Measurements from ENCODE around the gene BUB3. TPM values are rescaled to one million over a fixed set of nuclear protein-coding genes. Genes with fewer than 3 reads are reported as not detected.

Gene BUB3
- total RNA-seq, 3 donors from 2014 or later (not counting 1 experiment from before 2014, with no cell fraction given), result 122 to 145 (median 125) TPM

DNA sequence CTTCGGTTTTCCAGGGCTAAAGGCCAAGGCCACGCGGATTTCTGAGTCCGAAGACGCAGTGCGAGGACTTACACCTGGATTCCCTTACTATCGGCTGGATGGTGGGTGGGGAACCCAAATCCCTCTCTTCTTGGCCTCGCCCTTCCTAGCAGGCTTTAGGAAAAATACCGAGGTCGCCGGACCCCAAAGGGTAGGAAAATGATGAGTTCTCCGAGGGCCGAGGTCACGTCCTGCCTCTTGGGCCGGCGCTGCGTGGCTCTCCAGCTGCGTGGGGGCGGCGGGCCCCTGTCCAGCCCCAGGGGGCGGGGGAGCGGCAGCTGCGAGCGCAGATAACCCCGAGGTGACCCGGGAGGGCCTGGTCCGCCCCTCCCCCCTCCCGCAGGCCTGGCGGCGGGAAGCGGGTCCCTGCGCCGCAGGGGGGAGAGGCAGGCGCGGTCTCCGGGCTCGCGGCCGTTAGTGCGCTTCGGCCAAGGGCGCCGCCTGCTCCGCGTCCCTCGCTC lies 19.2 kb upstream of the BUB3 start:
- ATAC-seq (no peak), DNase-seq (no peak)
- TF ChIP-seq, protein P1, sequence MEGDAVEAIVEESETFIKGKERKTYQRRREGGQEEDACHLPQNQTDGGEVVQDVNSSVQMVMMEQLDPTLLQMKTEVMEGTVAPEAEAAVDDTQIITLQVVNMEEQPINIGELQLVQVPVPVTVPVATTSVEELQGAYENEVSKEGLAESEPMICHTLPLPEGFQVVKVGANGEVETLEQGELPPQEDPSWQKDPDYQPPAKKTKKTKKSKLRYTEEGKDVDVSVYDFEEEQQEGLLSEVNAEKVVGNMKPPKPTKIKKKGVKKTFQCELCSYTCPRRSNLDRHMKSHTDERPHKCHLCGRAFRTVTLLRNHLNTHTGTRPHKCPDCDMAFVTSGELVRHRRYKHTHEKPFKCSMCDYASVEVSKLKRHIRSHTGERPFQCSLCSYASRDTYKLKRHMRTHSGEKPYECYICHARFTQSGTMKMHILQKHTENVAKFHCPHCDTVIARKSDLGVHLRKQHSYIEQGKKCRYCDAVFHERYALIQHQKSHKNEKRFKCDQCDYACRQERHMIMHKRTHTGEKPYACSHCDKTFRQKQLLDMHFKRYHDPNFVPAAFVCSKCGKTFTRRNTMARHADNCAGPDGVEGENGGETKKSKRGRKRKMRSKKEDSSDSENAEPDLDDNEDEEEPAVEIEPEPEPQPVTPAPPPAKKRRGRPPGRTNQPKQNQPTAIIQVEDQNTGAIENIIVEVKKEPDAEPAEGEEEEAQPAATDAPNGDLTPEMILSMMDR (IDR thresholded peaks at IDR 0.05), result no peak
- Histone ChIP-seq H3K36me3 (ENCODE audit: control insufficient read depth, insufficient read depth, low read length) (no peaks in the 10 kb centered on the region), H3K27me3 (ENCODE audit: control insufficient read depth, insufficient read depth, low read length) (peaks cover 56% of the 10 kb centered on the region), H3K4me3 (ENCODE audit: low read length) (no peak overlapping the region), H3K4me1 (ENCODE audit: control insufficient read depth, insufficient read depth, low read length) (peaks cover 40% of the 10 kb centered on the region), H3K9me3 (ENCODE audit: control insufficient read depth, insufficient read depth, low read length) (peaks cover 6% of the 10 kb centered on the region), H3K27ac (ENCODE audit: low read length) (no peak overlapping the region)
- WGBS (ENCODE audit: insufficient coverage), result 9% methylated on average over 46 of the region's 46 CpGs
- Mint-ChIP-seq H3K36me3 (no peaks in the 10 kb centered on the region), H3K27ac (no peak overlapping the region), H3K4me1 (peaks cover 20 to 28% of the 10 kb centered on the region in 2 donors), H3K9me3 (no peaks in the 10 kb centered on the region), H3K4me3 (no peak overlapping the region), H3K27me3 (ENCODE audit: low read depth in 2 of 2) (peaks cover 63 to 76% of the 10 kb centered on the region in 2 donors)
- intact Hi-C loops (cut with micrococcal nuclease), result loop anchor here (10.0 kb wide), 1 partner anchor 830 kb away; no protein-coding TSS in a partner anchor

GRCh38 chr10:123135415-123136141 lies 18.6 kb upstream of the BUB3 start, which contains the start of gene HMX3:
Gene HMX3 (plus strand): TSS chr10:123135970. CDS start chr10:123136051, 81 bp downstream.
- H3K4me3 Mint-ChIP-seq, result peak within 1 kb of the TSS; percentile 77
- Histone ChIP-seq H3K4me3 (ENCODE audit: low read length) (peak within 1 kb of the TSS; percentile 8), H3K9me3 (ENCODE audit: control insufficient read depth, insufficient read depth, low read length) (peaks cover 6% of the 10 kb centered on the region), H3K36me3 (ENCODE audit: control insufficient read depth, insufficient read depth, low read length) (no peaks in the 10 kb centered on the region), H3K27ac (ENCODE audit: low read length) (no peak within 1 kb of the TSS), H3K4me1 (ENCODE audit: control insufficient read depth, insufficient read depth, low read length) (peaks cover 40% of the 10 kb centered on the region), H3K27me3 (ENCODE audit: control insufficient read depth, insufficient read depth, low read length) (peaks cover 62% of the 10 kb centered on the region)
- DNase-seq (peak in 1 of 2 donors; percentile 64), ATAC-seq (peak in 2 of 3 donors; percentile 45 to 50)
- intact Hi-C loops (cut with micrococcal nuclease), result loop anchor here (10.0 kb wide), 1 partner anchor 829 kb away; no protein-coding TSS in a partner anchor
- peaks cover 20 to 28% of the 10 kb centered on the region in 2 donors for H3K4me1 Mint-ChIP-seq
- H3K27me3 Mint-ChIP-seq (ENCODE audit: low read depth in 2 of 2), result peaks cover 64 to 76% of the 10 kb centered on the region in 2 donors
- TF ChIP-seq, protein P1 (IDR thresholded peaks at IDR 0.05), result no peak
- H3K9me3 Mint-ChIP-seq, result no peaks in the 10 kb centered on the region
- no peaks in the 10 kb centered on the region for H3K36me3 Mint-ChIP-seq
- WGBS (ENCODE audit: insufficient coverage), result 3% methylated on average over 68 of the region's 76 CpGs
- H3K27ac Mint-ChIP-seq, result peak within 1 kb of the TSS in 1 of 2 donors; percentile 31

DNA sequence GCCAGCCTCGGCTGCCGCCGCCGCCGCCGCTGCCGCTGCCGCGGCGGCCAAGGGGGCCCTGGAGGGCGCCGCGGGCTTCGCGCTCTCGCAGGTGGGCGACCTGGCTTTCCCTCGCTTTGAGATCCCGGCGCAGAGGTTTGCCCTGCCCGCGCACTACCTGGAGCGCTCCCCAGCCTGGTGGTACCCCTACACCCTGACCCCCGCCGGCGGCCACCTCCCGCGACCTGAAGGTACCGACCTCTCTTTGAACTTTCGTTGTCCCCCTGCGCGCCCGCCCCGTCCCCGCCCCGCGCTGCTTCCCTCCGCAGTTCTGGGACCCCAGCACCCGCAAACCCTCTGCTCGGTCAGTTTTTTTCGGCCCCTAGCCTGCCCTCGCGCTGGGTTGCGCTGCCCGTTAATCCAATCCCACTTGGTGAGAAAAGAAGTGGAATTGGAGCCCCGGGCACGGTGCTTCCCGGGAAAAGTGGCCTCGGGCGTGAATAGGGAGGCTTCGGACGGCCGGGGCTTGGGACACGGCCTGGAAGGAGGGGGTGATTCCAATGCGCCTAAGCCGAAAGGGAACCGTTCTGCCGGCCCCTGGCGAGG lies 17.9 kb upstream of the BUB3 start:
- TF ChIP-seq, protein P1 (IDR thresholded peaks at IDR 0.05), result no peak
- Mint-ChIP-seq H3K4me1 (peaks cover 20 to 28% of the 10 kb centered on the region in 2 donors), H3K4me3 (peak overlapping the region; percentile 67), H3K9me3 (no peaks in the 10 kb centered on the region), H3K27me3 (ENCODE audit: low read depth in 2 of 2) (peaks cover 63 to 75% of the 10 kb centered on the region in 2 donors), H3K36me3 (no peaks in the 10 kb centered on the region), H3K27ac (no peak overlapping the region)
- H3K27ac ChIP-seq (ENCODE audit: low read length), result no peak overlapping the region
- DNase-seq, result no peak
- peak in 2 of 3 donors; percentile 3 to 9 for ATAC-seq
- peaks cover 40% of the 10 kb centered on the region for H3K4me1 ChIP-seq (ENCODE audit: control insufficient read depth, insufficient read depth, low read length)
- intact Hi-C loops (cut with micrococcal nuclease), result loop anchor here (10.0 kb wide), 1 partner anchor 828 kb away; no protein-coding TSS in a partner anchor
- WGBS (ENCODE audit: insufficient coverage), result 4% methylated on average over 59 of the region's 59 CpGs
- no peaks in the 10 kb centered on the region for H3K36me3 ChIP-seq (ENCODE audit: control insufficient read depth, insufficient read depth, low read length)
- peaks cover 6% of the 10 kb centered on the region for H3K9me3 ChIP-seq (ENCODE audit: control insufficient read depth, insufficient read depth, low read length)
- H3K27me3 ChIP-seq (ENCODE audit: control insufficient read depth, insufficient read depth, low read length), result peaks cover 67% of the 10 kb centered on the region
- H3K4me3 ChIP-seq (ENCODE audit: low read length), result no peak overlapping the region
